T-helper 22 cell (primary cell): ENCODE results near the gene SLC16A5.
"Not testable (repeated sequence)": the region's sequence is repeated elsewhere in the genome, so short reads cannot be mapped to it uniquely, and the experiment has no call there.

Experiments used
- DNase-seq: peaks from one replicate; pipeline ENCODE4 v3.0.0-alpha.2; 2020; ENCODE audit warnings: low read depth

SLC16A5 gene

DNA sequence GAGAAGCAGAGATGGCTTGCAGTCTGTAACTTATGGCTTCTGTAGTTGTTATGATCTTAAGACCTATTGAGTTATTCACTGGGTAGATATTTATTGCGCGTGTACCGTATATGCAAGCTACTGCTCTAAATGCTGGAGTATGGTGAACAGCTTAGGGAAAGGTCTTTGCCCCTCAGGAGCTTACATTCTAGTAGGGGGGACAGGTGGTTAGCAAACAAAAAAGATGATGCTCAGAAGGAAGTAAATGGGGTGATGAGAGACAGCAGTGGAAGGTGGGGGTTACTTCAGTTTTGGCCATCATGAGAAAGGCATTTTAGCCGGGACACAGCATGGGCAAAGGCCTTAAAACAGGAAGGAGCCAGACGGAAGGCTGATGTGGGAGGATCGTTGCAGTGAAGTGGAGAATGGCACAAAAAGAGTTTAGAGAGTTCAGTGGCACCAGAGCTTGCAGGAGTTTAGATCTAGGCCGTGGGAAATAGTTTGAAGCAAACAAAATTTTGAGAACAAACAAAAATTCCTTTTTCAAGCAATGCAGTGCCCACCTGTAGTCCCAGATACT is 24.1 kb downstream of the SLC16A5 start:
- no peak for DNase-seq

DNA sequence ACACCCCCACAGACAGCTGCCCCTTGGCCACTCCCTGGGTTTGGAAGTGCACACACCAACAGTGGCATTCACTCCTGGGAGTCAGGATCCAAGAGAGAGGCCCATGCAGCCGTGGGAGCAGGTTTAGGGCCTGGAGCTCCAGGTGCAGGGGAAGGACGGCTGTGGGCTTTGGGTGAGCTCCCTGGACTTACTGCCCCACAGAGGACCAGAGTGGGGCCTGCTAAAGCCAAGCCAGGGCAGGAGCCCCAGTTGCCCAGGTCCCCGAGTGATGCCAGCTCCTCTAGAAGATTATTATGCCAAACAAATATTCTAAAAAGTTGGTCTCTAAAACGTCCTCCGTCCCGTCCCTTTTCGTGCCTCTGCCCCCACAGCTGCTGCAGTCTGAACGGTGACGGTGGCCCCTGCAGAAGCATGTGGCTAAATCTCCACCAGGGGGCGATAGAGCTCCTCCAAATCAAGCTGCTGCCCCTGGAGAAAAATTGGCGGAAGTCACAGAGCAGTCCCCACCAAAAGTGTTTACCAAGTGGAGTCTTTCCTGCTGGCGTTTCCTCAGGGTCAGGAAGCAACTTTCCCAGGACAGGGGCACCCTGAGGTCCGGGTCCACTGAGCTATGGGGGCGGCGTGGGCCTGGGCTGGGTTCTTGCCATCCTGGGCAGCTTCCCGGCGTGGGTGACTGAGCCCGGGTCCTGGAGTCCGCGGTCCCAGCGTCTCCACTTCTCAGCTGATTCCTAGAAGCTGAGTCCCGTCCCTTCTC is 26.2 kb downstream of the SLC16A5 start:
- peak; percentile 74 for DNase-seq

DNA sequence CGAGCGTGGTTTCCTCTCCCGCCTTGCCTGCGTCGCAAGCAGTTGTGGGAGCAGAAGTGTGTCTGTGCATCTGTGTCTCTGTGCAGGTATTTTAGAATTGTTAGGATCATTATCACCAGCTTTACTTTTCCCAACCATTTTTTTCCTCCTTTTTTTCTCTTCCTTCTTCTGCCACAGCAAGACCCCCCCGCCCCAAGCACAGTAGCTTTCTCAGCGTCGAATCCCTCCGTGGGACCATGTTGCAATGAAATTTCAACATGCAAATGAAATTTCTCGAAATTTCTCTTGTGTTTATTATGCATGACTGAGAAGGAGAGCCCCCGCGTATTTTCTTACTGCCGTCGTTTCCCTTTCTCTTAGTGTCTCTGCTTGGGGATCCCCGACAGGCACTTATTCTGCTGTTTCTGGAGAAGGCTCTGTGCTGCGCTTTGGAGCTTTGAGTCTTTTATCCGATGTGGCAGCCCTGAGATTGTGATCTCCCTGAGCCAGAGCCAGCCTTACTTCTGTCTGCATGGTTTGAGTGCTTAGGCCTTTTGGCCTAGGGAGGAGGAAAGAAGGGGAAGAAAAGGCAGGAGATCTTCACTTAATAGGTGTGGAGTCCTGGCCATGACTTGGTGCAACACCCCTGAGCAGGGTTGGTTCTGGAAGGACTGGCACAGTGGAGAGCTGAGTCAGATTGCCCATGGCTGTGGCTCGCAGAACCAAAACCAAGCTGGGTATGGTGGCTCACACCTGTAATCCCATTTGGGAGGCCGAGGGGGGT is 27.0 kb downstream of the SLC16A5 start:
- DNase-seq = no peak

GRCh38 chr17:75115555-75115954 is 27.8 kb downstream of the SLC16A5 start:
- no peak for DNase-seq

DNA sequence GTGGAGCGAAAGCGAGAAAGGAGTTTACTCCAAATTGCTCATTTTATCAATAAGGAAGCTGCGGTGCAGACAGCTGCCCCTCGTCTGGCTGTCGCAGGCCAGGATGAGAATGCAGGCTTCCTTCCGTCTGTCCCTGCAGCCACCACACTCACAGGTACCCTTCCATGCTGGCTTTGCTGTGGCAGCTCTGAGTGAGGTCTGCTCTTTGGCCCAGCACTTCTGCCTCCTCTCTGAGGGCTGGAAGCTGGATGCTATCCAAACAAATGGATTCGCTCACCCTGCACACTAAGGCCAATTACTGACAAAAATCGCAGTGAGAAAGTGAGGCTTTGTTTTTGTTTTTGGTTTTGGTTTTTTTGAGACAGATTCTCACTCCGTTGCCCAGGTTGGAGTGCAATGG is 29.0 kb downstream of the SLC16A5 start:
- no peak for DNase-seq

DNA sequence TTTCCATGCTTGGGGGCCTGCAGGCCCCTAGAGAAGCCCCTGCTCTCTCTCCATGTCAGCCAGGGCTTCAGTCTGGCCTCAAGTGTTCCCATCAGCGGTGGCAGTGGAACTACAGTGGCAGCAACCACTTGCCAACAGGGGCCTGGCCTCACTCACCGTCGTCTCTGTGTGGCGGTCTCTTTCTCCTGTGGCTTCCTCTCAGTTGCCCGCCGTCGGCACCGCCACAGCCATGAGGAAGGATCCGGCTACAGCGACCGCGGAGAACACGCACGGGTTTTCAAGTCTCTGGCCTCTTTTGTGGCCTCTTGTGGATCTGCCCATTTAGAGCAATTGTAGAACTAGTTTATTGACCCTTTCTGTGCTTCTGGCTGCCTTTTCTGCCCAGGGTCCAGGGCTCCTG is 30.6 kb downstream of the SLC16A5 start:
- no peak for DNase-seq

DNA sequence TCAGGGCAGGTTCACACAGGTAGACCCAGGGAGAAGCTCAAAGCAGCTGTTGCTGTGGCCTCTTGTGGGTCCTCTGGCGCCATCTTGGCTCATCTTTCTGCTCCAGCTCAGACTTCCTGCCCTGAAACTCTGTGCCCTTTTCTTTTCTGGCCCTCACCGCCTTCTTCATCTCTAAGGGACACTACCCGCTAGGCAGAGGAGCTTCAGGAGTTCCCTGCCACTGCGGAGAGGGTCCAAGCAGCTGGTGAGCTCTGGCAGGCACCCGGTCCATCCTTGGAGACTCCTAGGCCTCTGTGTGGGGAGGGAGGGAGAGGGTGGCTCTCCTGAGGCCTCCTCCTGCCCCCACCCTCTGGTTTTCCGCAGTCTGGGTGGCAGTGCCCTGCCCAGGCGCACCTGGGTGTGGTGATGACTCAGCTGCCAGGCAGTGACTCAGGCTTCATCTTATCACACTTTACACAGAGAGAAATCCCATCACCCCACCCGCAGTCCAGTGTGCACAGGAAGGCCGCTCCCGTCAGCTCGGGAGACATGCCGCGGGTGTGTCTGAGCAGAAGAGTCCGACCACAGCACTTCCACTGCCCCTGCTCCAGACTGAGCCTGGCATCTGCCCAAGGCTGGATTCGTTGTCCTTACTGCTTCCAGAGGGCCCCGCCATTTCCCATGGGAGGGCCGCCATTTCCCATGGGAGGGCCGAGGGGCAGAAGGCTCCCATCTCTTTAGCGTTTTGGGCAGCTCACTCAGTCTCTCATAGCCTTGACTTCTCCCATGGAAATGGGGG is 36.5 kb downstream of the SLC16A5 start:
- peak; percentile 61 for DNase-seq

DNA sequence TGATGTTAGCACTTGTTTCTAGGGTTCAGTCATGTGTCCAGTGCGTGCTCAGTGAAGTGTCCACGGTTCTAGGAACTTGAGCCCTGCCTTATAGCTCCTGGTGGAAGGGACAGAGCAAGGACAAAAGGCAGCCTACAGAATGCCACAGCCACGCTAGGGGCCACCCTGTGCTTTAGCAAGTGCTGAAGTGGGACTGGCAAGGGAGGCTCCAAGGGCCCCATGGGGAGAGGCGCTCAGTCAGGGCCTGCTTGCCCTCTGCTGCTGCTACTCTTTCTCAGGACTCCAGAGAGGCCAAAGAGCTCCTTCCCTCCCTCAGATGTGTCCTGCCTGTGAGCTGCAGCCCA is 37.0 kb downstream of the SLC16A5 start:
- DNase-seq = no peak

- no peak for DNase-seq
Measured at GRCh38 chr17:75125984-75126383, 38.2 kb downstream of the SLC16A5 start.

DNA sequence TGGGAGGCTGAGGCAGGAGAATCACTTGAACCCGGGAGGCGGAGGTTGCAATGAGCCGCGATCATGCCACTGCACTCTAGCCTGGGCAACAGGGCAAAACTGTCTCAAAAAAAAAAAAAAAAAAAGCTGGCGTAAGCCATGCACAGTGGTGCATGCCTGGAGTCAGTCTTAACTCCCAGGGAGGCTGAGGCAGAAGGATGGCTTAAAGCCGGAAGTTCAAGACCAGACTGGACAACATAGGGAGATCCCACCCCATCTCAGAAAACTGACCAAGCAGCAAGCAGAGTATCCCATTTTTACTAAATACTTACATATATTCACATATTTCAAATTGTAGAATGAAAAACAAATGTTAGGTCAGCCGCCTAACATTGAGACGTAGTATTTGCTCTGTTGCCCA is 39.2 kb downstream of the SLC16A5 start:
- no peak for DNase-seq

DNA sequence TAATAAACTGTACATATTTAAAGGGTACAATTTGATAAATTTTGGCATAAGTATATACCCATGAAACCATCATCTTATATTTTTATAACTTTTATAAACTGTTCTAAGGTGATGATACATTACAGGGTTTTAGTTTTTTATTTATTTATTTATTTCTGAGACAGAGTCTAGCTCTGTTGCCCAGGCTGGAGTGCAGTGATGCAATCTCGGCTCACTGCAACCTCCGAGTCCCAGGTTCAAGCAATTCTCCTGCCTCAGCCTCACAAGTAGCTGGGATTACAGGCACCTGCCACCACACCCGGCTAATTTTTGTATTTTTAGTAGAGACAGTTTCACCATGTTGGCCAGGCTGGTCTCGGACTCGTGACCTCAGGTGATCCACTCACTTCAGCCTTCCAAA is 40.2 kb downstream of the SLC16A5 start:
- not testable (repeated sequence) for DNase-seq

DNA sequence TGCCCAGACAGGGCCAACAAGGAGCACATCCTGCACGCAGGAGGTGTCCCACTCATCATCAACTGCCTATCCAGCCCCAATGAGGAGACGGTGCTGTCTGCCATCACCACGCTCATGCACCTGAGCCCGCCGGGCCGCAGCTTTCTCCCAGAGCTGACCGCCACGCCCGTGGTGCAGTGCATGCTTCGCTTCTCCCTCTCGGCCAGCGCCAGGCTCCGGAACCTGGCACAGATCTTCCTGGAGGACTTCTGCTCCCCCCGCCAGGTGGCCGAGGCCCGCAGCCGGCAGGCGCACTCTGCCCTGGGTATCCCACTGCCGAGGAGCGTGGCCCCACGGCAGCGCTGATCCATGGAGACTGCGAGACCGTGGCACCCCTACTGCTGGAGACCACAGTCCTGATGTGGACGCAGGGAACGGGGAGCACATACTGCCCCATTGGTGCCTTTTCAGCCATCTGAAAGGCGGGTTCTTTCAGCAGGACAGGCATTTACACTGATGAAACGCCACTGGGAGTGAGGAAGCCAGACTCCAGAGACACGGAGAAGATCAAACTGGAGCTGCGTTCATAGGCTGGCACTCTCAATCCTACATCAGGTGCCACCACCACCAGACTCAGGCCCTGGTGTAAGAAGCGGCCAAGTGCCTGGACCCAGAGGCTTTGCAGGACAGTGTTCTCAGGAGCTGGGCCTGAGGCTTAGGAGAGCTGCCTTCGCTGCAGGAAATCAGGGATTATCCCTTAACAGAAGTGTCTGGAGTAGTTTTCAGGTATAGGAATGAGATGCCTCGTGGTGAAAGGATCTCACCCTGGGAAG is 41.1 kb downstream of the SLC16A5 start:
- no peak for DNase-seq

DNA sequence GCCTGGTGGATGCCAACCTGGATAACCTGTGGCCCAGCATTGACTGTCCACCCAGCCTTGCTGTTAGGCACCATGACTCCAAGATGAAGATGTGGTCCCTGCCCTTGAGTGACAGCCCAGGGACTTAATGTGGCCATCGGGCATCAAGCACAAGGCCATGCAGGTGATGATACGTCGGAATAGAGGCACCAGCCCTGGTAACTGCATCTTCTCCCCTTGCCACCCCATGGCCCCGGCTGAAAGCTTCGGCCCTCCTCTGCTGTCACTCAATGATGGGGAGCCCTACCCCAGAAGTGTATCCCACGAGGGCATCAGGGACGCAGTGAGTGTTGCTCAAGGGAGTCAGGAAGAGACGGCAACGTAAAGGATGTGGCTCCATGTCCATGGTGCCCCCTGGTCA is 41.8 kb downstream of the SLC16A5 start:
- no peak for DNase-seq

DNA sequence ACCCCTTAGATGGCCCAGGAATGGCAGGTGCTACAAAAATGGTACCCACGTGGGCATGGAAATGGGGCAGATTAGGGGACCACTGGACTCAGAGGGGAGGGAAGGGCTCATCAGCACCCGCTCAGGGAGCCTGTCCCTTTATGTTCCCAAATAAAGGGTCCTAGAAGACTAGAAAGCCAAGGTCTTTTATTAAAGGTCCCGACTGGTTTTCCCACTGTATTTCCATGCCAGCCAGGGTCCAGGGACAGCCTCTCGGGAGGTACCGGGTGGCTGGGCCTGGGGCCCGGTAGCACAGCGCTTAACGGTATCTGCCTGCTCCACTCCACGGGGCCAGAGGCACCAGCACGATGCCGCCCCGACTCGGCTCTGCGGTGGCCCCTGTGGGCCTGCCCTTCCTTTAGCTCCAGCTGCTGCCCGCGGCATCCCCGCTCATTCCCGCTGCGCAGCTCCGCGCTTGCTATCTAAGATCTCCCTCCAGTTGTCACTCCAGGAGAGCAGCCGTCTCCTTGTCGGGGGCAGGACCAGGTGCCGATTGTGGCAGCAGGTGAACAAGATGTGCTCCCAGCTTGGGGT is 42.4 kb downstream of the SLC16A5 start:
- no peak for DNase-seq

DNA sequence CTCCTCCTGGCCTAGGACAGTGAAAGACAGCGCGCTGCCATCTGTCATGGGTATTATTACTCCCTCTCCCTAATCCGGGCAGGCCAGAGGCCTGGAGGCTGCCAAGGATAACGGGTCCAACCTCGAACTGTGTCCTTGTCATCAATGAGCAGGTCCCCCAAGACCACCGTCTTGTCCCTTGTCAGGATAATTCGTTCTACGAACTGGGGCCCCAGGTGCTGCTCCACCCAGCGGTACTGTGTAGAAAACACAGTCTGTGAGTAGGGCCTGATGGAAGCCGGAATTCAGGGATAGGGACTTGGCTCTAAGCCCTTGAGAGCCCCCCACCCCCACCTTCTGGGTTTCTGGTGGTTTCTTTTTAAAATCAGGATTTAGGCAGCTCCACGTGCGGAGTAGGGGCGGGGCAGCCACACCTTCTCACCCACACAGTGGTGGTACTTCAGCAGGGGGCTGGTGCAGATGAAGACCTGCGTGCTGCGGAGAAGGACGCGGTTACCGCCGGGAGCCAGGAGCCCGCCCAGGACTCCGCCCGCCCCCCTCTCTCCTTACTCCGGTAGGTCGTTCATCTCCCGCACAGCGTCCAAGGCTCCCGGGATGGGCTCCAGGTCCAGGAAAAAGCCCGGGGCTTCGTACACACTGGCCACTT is 43.0 kb downstream of the SLC16A5 start:
- DNase-seq = no peak

DNA sequence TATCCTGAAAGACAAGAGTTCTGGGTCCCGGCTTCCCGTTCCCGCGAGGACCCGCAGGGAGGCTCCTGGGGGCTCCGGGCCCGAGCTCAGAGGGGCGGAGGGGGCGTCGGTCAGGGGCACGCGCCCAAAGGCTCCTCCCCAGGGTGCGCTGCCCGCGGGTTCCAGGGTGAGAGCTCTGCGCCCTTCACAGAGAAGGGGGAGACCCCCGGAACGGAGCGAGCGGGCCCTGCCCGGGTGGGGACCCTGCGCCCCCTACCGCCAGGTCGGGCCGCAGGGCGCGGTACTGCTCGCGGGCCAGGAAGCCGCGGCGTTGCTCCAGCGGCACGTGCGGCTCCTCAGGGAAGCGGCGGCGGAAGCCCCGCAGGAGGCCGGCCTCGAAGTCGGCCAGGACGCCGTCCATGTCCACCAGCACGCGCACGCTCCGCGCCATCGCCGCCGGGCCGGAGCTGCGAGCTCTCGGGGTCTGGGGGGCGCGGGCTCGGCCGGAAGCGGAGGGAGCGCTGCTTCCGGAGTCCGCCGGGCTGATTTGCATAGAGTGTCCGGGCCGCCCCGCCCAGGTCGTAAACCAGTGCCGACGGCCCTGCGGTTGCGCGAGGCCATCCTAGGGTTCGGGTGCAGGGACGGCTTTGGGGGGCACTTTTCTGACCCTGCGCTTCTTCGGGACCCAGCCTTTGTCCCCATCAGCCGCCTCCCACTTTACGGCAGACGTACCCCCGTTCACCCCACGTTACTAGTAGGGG is 43.7 kb downstream of the SLC16A5 start, which contains the start of gene NT5C:
Gene NT5C (minus strand): TSS at position 465 of the 740 bp plus-strand sequence. CDS start 35 bp downstream, at position 430.
- peak; percentile 41 for DNase-seq

DNA sequence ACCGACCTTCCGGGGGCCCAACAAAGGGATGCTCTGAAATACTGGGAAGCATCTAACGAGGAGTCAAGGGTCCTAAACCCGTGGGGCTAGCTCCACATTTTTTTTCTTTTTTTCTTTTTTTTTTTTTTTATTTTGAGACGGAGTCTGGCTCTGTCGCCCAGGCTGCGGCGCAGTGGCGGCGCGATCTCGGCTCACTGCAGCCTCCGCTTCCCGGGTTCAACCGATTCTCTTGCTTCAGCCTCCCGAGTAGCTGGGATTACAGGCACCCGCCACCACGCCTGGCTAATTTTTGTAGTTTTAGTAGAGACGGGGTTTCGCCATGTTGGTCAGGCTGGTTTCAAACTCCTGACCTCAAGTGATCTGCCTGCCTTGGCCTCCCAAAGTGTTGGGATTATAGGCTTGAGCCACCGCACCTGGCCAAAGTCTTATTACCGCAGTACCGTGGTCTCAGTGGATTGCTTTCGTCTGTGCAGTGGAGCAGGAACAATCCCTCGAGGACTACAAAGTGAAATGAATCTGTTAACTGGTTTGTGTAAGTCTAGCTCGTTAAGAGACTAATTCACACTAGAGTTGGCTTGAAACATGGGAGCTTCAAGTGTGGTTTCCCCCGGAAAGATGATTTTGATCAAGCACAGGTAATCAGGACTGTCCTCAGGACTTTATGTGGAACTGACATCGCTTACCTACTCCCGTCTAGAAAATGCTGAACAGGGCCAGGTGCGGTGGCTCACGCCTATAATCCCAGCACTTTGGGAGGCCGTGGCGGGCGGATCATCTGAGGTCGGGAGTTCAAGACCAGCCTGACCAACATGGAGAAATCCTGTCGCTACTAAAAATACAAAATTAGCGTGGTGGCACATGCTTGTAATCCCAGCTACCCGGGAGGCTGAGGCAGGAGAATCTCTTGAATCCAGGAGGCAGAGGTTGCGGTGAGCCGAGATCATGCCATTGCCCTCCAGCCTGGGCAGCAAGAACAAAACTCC is 44.6 kb downstream of the SLC16A5 start:
- DNase-seq = not testable (repeated sequence)

GRCh38 chr17:75133001-75133400 is 45.2 kb downstream of the SLC16A5 start:
- DNase-seq = no peak
